Loucy (cell line): ENCODE data around the gene MINDY4.

ENCODE experiments used
- CTCF ChIP-seq: fragments of 200-600 bp; sonication (generic); conservative IDR thresholded peaks from 2 replicates; pipeline ENCODE4 v1.5.1; 2014; ENCODE audit warnings: mild to moderate bottlenecking, antibody characterized with exemption, low read length
- EZH2phosphoT487 ChIP-seq: fragments of 200-600 bp; IDR thresholded peaks from 2 replicates; pipeline ENCODE4 v1.6.1; 2018; ENCODE audit warnings: antibody characterized with exemption, mild to moderate bottlenecking, moderate library complexity, borderline replicate concordance

- TF ChIP-seq CTCF (no peak), EZH2phosphoT487 (no peak)
Observed at GRCh38 chr7:30755384-30756154, 15.6 kb upstream of the MINDY4 start.
